Measurements from ENCODE around the gene PTCD1.

GRCh38 chr7:99392659-99393354 lies 45.8 kb downstream of the PTCD1 start:
- TF ChIP-seq CTCF (optimal IDR thresholded peaks at IDR 0.05 in 1 of 3, IDR thresholded peaks at IDR 0.05 in 1 of 3, conservative IDR thresholded peaks at IDR 0.05 in 1 of 3; ENCODE audit: extremely low read depth in 1 of 3, insufficient read depth in 2 of 3, low read length in 3 of 3) (no peak), EZH2 (IDR thresholded peaks at IDR 0.05; ENCODE audit: low read length) (no peak)
